ENCODE measurements around the gene SLC35F6.

- TF ChIP-seq POLR2AphosphoS5 (IDR thresholded peaks at IDR 0.05; ENCODE audit: low read depth, low read length) = no peak
- no peak for TF ChIP-seq REST (IDR thresholded peaks at IDR 0.05; ENCODE audit: insufficient read depth in 1 of 2, low read depth in 2 of 2, low read length in 2 of 2)
- TF ChIP-seq TAF1 (IDR thresholded peaks at IDR 0.05; ENCODE audit: borderline replicate concordance, insufficient read depth, low read length) = no peak
These were observed 45.9 kb downstream of the SLC35F6 start for GRCh38 chr2:26809876-26810577.

Data from PFSK-1 (cell line).